CD4-positive, alpha-beta T cell (primary cell): ENCODE data around the gene LHFPL6. TPM values are rescaled to one million over a fixed set of nuclear protein-coding genes. Genes with fewer than 3 reads are reported as not detected.

Experiments used
- ATAC-seq: fragments of 200-7000 bp; cut with Tn5 transposase; one replicate; pipeline ENCODE4 v1.10.0; 2022; ENCODE audit warnings: mild to moderate bottlenecking; ENCODE audit not compliant: poor library complexity
- CTCF ChIA-PET: fragments of 350-600 bp; sonication (Branson Sonifier 250); formaldehyde crosslinking; loops from one replicate; lab custom pipeline; 2021; ENCODE audit warnings: antibody characterized with exemption, inconsistent platforms; lab: Charles Lee
- POLR2A ChIA-PET: fragments of 350-600 bp; sonication (Branson Sonifier 250); formaldehyde crosslinking; loops from one replicate; lab custom pipeline; 2021; ENCODE audit warnings: antibody characterized with exemption, inconsistent platforms; lab: Charles Lee
- DNase-seq, 14 experiments: peaks; one replicate each; pipeline ENCODE4 v3.0.0-alpha.2; 2013 to 2020; ENCODE audit warnings: mixed read lengths in 2 of 14
- H3K27ac ChIP-seq, 2 donors: one replicate each; pipeline versions ENCODE4 v1.5.1 to v1.7.0; 2013; ENCODE audit warnings: low read length in 2 of 2, low read depth in 1 of 2, mild to moderate bottlenecking in 1 of 2
- H3K27me3 ChIP-seq, 2 experiments: 1 replicate in 1 of 2; 2 replicates in 1 of 2; pipeline versions ENCODE4 v1.6.1 to v1.7.0; 2013; ENCODE audit warnings: low read length in 2 of 2, control low read depth in 1 of 2, mild to moderate bottlenecking in 1 of 2, moderate library complexity in 1 of 2; ENCODE audit not compliant: insufficient read depth in 2 of 2, control insufficient read depth in 1 of 2
- H3K36me3 ChIP-seq: one replicate; pipeline ENCODE4 v1.6.1; 2013; ENCODE audit warnings: low read length, control low read depth; ENCODE audit not compliant: insufficient read depth
- H3K4me1 ChIP-seq: one replicate; pipeline ENCODE4 v1.6.1; 2013; ENCODE audit warnings: low read length, control low read depth; ENCODE audit not compliant: insufficient read depth
- H3K4me3 ChIP-seq: one replicate; pipeline ENCODE4 v1.5.1; 2013; ENCODE audit warnings: mild to moderate bottlenecking, low read length, moderate library complexity
- H3K9me3 ChIP-seq, 2 experiments: 1 replicate in 1 of 2; 2 replicates in 1 of 2; pipeline versions ENCODE4 v1.6.1 to v1.7.0; 2013; ENCODE audit warnings: low read length in 2 of 2, mild to moderate bottlenecking in 2 of 2, control low read depth in 1 of 2, moderate library complexity in 1 of 2; ENCODE audit not compliant: control insufficient read depth in 1 of 2, insufficient read depth in 1 of 2
- H3K27ac Mint-ChIP-seq: one replicate; pipeline ENCODE4 v1.8.0; 2020; ENCODE audit warnings: mixed read lengths
- H3K27me3 Mint-ChIP-seq: one replicate; pipeline ENCODE4 v1.8.0; 2021; ENCODE audit warnings: mixed read lengths
- H3K36me3 Mint-ChIP-seq: one replicate; pipeline ENCODE4 v1.8.0; 2021; ENCODE audit warnings: low read depth, mixed read lengths
- H3K4me1 Mint-ChIP-seq: one replicate; pipeline ENCODE4 v1.8.0; 2021; ENCODE audit warnings: low read depth, mixed read lengths
- H3K4me3 Mint-ChIP-seq: one replicate; pipeline ENCODE4 v1.8.0; 2020; ENCODE audit warnings: mild to moderate bottlenecking, mixed read lengths
- H3K9me3 Mint-ChIP-seq: one replicate; pipeline ENCODE4 v1.8.0; 2020; ENCODE audit warnings: mixed read lengths
- CTCF ChIP-seq: fragments of 200-600 bp; IDR thresholded peaks from one replicate; pipeline ENCODE4 v1.8.0; 2022; ENCODE audit warnings: antibody characterized with exemption, mild to moderate bottlenecking
- intact Hi-C, 2 experiments: fragments of 100-400 bp; cut with DNase I in 1 of 2; cut with micrococcal nuclease in 1 of 2; formaldehyde crosslinking; loops; one replicate each; pipeline versions ENCODE4 v1.15.1 to v1.9.0; 2023 to 2025; cut with DNase I, micrococcal nuclease
- total RNA-seq, 174 experiments: library from RNA in 2 of 174; stranded (reverse) in 2 of 174; gene quantifications; one replicate each; pipeline ENCODE4 v1.2.3 and lab custom pipeline; 2021 to 2026

Gene LHFPL6
- total RNA-seq, 2 experiments from 2014 or later = not detected

- TF ChIP-seq CTCF = no peak
- ChIA-PET CTCF (no interaction called here), POLR2A (no interaction called here)
- no peaks in the 10 kb centered on the region for H3K27me3 ChIP-seq
- no peak overlapping the region for H3K4me3 ChIP-seq
- Mint-ChIP-seq H3K27ac (no peak overlapping the region), H3K4me1 (no peaks in the 10 kb centered on the region), H3K36me3 (no peaks in the 10 kb centered on the region), H3K27me3 (peaks cover 28% of the 10 kb centered on the region), H3K4me3 (no peak overlapping the region), H3K9me3 (no peaks in the 10 kb centered on the region)
- ATAC-seq (no peak), DNase-seq (no peak)
- H3K27ac ChIP-seq = no peak overlapping the region
- no peaks in the 10 kb centered on the region for H3K4me1 ChIP-seq
- intact Hi-C loops = no loop called here
- no peaks in the 10 kb centered on the region for H3K9me3 ChIP-seq
- no peaks in the 10 kb centered on the region for H3K36me3 ChIP-seq
Measured at GRCh38 chr13:39418424-39418823, 184.6 kb downstream of the LHFPL6 start.

DNA sequence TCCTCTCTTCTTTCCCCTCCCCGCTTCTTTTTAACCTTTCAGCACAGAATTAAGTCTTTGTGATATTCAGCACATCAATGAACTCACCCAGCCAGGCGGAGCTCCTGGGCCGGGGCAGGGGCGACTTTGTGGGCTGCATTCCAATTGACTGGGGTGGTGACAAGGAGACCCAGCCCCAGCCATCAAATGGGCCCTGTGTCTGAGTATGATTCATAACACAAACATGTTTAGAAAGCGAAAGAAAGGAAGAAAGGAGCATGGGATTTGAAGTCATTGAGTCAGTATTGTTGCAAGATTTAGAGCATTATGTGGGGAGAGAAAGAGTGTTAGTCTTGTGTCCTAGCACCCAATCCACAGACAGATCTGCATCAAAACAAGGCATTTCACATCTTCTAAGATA is 185.3 kb downstream of the LHFPL6 start:
- Histone ChIP-seq H3K27ac (no peak overlapping the region), H3K36me3 (no peaks in the 10 kb centered on the region), H3K4me1 (no peaks in the 10 kb centered on the region), H3K4me3 (no peak overlapping the region), H3K9me3 (no peaks in the 10 kb centered on the region), H3K27me3 (no peaks in the 10 kb centered on the region)
- no peak for TF ChIP-seq CTCF
- no peaks in the 10 kb centered on the region for H3K4me1 Mint-ChIP-seq
- no peaks in the 10 kb centered on the region for H3K9me3 Mint-ChIP-seq
- no peak overlapping the region for H3K27ac Mint-ChIP-seq
- H3K36me3 Mint-ChIP-seq = no peaks in the 10 kb centered on the region
- CTCF ChIA-PET = interaction anchor here (1.0 kb wide), 1 partner anchor 10 kb away, joined by 3 read pairs; no protein-coding TSS in a partner anchor
- no peak overlapping the region for H3K4me3 Mint-ChIP-seq
- intact Hi-C loops = no loop called here
- POLR2A ChIA-PET = no interaction called here
- DNase-seq (no peak), ATAC-seq (no peak)
- H3K27me3 Mint-ChIP-seq = peaks cover 28% of the 10 kb centered on the region

DNA sequence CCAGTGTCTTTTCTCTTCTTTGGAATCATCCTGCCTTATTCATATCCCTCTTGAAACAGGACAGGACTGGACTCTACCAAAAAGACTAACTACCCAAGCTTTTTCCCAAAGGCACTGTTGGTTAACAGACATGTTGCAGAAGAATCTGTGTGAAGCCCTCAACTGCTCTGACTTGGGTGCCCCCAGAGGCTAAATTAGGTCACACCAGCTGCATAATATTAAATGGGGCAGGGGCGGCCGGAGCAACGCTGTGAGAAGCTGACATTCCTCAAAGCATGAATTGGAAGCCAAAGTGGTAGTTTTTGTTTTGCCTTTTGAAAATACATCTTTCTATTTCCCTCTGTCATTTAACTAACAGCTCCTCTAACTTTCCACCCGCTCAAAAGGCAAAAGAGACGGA is 185.9 kb downstream of the LHFPL6 start:
- H3K27me3 ChIP-seq = no peaks in the 10 kb centered on the region
- CTCF ChIA-PET = interaction anchor here (1.0 kb wide), 1 partner anchor 10 kb away, joined by 3 read pairs; no protein-coding TSS in a partner anchor
- POLR2A ChIA-PET = no interaction called here
- H3K9me3 Mint-ChIP-seq = no peaks in the 10 kb centered on the region
- intact Hi-C loops = no loop called here
- no peaks in the 10 kb centered on the region for H3K36me3 Mint-ChIP-seq
- H3K4me3 Mint-ChIP-seq = no peak overlapping the region
- DNase-seq = no peak
- H3K27ac ChIP-seq = no peak overlapping the region
- no peak for TF ChIP-seq CTCF
- peaks cover 30% of the 10 kb centered on the region for H3K27me3 Mint-ChIP-seq
- no peak overlapping the region for H3K27ac Mint-ChIP-seq
- no peaks in the 10 kb centered on the region for H3K36me3 ChIP-seq
- H3K4me3 ChIP-seq = no peak overlapping the region
- H3K4me1 ChIP-seq = no peaks in the 10 kb centered on the region
- H3K9me3 ChIP-seq = no peaks in the 10 kb centered on the region
- no peaks in the 10 kb centered on the region for H3K4me1 Mint-ChIP-seq
- no peak for ATAC-seq
